Measurements from ENCODE around the gene TP53RK.

DNA sequence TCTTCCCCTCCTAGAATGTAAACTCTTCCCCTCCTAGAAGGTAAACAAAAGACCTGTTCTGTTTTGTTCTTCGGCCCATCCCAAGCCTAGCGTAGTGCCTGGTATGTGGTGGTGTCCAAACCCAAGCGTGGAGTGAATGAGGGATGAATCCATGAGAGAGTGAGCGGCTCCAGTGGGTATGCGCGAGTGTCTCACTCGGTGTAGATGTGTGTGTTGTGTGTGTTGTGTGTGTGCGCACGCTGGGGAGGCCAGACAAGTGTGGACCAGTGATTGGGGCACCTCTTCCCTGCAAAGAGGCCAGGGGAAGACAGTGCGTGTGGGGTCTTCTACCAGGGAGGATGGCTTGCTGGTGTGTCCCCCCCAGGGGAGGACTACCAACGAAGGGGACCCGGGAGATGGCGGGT, 19.8 kb upstream of the TP53RK start:
- TF ChIP-seq, protein P1, sequence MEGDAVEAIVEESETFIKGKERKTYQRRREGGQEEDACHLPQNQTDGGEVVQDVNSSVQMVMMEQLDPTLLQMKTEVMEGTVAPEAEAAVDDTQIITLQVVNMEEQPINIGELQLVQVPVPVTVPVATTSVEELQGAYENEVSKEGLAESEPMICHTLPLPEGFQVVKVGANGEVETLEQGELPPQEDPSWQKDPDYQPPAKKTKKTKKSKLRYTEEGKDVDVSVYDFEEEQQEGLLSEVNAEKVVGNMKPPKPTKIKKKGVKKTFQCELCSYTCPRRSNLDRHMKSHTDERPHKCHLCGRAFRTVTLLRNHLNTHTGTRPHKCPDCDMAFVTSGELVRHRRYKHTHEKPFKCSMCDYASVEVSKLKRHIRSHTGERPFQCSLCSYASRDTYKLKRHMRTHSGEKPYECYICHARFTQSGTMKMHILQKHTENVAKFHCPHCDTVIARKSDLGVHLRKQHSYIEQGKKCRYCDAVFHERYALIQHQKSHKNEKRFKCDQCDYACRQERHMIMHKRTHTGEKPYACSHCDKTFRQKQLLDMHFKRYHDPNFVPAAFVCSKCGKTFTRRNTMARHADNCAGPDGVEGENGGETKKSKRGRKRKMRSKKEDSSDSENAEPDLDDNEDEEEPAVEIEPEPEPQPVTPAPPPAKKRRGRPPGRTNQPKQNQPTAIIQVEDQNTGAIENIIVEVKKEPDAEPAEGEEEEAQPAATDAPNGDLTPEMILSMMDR (IDR thresholded peaks at IDR 0.05), result no peak
- no peak for TF ChIP-seq EZH2 (IDR thresholded peaks at IDR 0.05; ENCODE audit: borderline replicate concordance, insufficient read depth, low read depth, low read length, poor library complexity, severe bottlenecking)

Measured in B cell (primary cell).